Upper lobe of right lung (tissue), 1 donor: Measurements from ENCODE around the gene SLC23A1. TPM values are rescaled to one million over a fixed set of nuclear protein-coding genes. Genes with fewer than 3 reads are reported as not detected.
"Not testable (repeated sequence)": the region's sequence is repeated elsewhere in the genome, so short reads cannot be mapped to it uniquely, and the experiment has no call there.

Experiments used
- ATAC-seq: fragments of 200-7000 bp; cut with Tn5 transposase; one replicate; pipeline ENCODE4 v1.9.1; 2020; ENCODE audit warnings: mild to moderate bottlenecking, moderate library complexity
- DNase-seq: peaks from one replicate; pipeline ENCODE4 v3.0.0-alpha.2; 2020
- H3K27ac ChIP-seq: fragments of 200-600 bp; one replicate; pipeline ENCODE4 v1.8.0; 2022
- H3K27me3 ChIP-seq: fragments of 200-600 bp; one replicate; pipeline ENCODE4 v1.8.0; 2022; ENCODE audit warnings: mild to moderate bottlenecking
- H3K36me3 ChIP-seq: fragments of 200-600 bp; one replicate; pipeline ENCODE4 v1.8.0; 2022
- H3K4me1 ChIP-seq: fragments of 200-600 bp; one replicate; pipeline ENCODE4 v1.8.0; 2022
- H3K4me3 ChIP-seq: fragments of 200-600 bp; one replicate; pipeline ENCODE4 v1.8.0; 2022; ENCODE audit warnings: mild to moderate bottlenecking
- H3K9me3 ChIP-seq: fragments of 200-600 bp; one replicate; pipeline ENCODE4 v1.8.0; 2022
- intact Hi-C: fragments of 100-400 bp; cut with DNase I; formaldehyde crosslinking; loops from one replicate; pipeline ENCODE4 v1.11.0; 2022
- total RNA-seq: library from RNA; stranded (reverse); fragmentation: NEBNext Ultra II Directional; extraction: Animal tissue kit (Norgen Biotek cat#: 25700); gene quantifications from one replicate; pipeline ENCODE4 v1.2.1, GENCODE V29; 2021
- TF ChIP-seq, protein P1 (sequence below): fragments of 200-600 bp; IDR thresholded peaks from one replicate; pipeline ENCODE4 v1.8.0; 2022; ENCODE audit warnings: antibody characterized with exemption
- donor health status: DM: no; HTN: yes; CAD: no; lungs with severe emphysema.

Gene SLC23A1
- total RNA-seq, 1 donor from 2014 or later, result not detected

GRCh38 chr5:139410993-139411828, 28.1 kb upstream of the SLC23A1 start:
- TF ChIP-seq, protein P1, sequence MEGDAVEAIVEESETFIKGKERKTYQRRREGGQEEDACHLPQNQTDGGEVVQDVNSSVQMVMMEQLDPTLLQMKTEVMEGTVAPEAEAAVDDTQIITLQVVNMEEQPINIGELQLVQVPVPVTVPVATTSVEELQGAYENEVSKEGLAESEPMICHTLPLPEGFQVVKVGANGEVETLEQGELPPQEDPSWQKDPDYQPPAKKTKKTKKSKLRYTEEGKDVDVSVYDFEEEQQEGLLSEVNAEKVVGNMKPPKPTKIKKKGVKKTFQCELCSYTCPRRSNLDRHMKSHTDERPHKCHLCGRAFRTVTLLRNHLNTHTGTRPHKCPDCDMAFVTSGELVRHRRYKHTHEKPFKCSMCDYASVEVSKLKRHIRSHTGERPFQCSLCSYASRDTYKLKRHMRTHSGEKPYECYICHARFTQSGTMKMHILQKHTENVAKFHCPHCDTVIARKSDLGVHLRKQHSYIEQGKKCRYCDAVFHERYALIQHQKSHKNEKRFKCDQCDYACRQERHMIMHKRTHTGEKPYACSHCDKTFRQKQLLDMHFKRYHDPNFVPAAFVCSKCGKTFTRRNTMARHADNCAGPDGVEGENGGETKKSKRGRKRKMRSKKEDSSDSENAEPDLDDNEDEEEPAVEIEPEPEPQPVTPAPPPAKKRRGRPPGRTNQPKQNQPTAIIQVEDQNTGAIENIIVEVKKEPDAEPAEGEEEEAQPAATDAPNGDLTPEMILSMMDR, result no peak
- H3K27ac ChIP-seq, result no peak overlapping the region
- ATAC-seq, result no peak

GRCh38 chr5:139410121-139410992, 27.3 kb upstream of the SLC23A1 start:
- ATAC-seq (no peak), DNase-seq (no peak)
- intact Hi-C loops, result no loop called here
- Histone ChIP-seq H3K9me3 (no peaks in the 10 kb centered on the region), H3K4me1 (no peaks in the 10 kb centered on the region), H3K4me3 (no peak overlapping the region), H3K27ac (no peak overlapping the region), H3K27me3 (no peaks in the 10 kb centered on the region), H3K36me3 (no peaks in the 10 kb centered on the region)
- TF ChIP-seq, protein P1, result no peak

More at GRCh38 chr5:139410993-139411828, 28.1 kb upstream of the SLC23A1 start:
- Histone ChIP-seq H3K9me3 (no peaks in the 10 kb centered on the region), H3K4me1 (peaks cover under 1% of the 10 kb centered on the region), H3K27me3 (no peaks in the 10 kb centered on the region), H3K36me3 (no peaks in the 10 kb centered on the region), H3K4me3 (no peak overlapping the region)
- no peak for DNase-seq
- intact Hi-C loops, result no loop called here

GRCh38 chr5:139409116-139409515, 26.0 kb upstream of the SLC23A1 start:
- DNase-seq, intact Hi-C loops: not testable (repeated sequence)

DNA sequence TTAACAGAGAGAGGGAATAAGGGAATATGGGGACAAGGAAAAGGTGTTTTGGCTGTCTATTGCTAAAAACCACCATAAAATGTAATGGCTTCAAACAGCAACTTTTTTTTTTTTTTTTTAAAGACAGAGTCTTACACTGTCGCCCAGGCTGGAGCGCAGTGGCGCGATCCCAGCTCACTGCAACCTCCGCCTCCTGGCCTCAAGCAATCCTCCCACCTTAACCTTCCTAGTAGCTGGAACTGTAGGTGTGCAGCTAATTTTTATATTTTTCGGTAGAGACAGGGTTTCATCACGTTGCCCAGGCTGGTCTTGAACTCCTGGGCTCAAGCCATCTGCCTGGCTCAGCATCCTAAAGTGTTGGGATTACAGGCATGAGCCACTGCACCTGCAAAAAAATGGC, 25.1 kb upstream of the SLC23A1 start:
- no peak for DNase-seq
- Histone ChIP-seq H3K27me3 (no peaks in the 10 kb centered on the region), H3K4me3 (no peak overlapping the region), H3K4me1 (peaks cover 6% of the 10 kb centered on the region), H3K36me3 (no peaks in the 10 kb centered on the region), H3K9me3 (no peaks in the 10 kb centered on the region), H3K27ac (no peak overlapping the region)
- intact Hi-C loops, result no loop called here
- ATAC-seq, result no peak
- TF ChIP-seq, protein P1, result no peak

More at GRCh38 chr5:139409116-139409515, 26.0 kb upstream of the SLC23A1 start:
- H3K27me3 ChIP-seq, ATAC-seq, H3K27ac ChIP-seq, H3K4me1 ChIP-seq, H3K36me3 ChIP-seq, H3K4me3 ChIP-seq, H3K9me3 ChIP-seq: not testable (repeated sequence)

DNA sequence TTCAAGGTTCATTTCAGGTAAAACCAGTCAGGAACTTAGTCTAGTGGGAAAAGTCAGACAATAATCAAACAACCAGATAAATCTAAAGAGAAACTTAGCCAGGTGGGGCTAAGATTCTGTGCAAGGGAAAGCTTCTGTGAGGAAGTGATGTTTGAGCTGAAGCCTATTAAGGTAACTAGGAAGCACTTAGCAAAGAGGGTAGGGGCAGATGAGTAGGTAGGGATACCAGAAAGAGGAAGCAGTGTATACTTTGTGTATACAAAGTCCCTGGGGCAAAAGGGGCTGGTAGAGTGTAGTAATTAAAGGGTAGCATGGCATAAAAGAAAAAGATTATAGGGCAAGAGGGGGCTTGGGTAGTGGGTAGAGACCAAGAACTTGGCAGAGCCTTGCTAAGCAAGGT, 24.4 kb upstream of the SLC23A1 start:
- no peak overlapping the region for H3K27ac ChIP-seq
- DNase-seq (no peak), ATAC-seq (no peak)
- intact Hi-C loops, result no loop called here
- TF ChIP-seq, protein P1, result no peak
- H3K4me3 ChIP-seq, result no peak overlapping the region
- peaks cover 6% of the 10 kb centered on the region for H3K4me1 ChIP-seq
- no peaks in the 10 kb centered on the region for H3K36me3 ChIP-seq
- H3K27me3 ChIP-seq, result no peaks in the 10 kb centered on the region
- no peaks in the 10 kb centered on the region for H3K9me3 ChIP-seq

DNA sequence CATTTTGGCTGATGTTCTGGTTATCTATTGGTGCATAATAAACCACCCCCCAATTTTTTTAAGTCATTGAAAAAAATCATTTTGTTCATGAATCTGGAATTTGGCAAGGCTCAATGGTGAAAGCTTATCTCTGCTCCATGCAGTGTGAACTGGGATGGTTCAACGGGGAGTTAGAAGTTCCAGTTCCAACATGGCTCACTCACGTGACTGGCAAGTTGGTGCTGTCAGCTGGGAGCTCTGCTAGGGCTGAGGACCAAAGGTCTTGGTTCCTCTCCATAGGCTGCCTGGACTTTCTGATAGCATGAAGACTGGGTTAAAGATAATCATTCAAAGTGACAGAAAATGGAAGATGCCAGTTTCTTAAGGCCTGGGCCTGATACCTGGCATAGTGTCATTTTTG, 23.9 kb upstream of the SLC23A1 start:
- Histone ChIP-seq H3K27me3 (no peaks in the 10 kb centered on the region), H3K9me3 (no peaks in the 10 kb centered on the region), H3K4me3 (no peak overlapping the region), H3K4me1 (peaks cover 6% of the 10 kb centered on the region), H3K27ac (no peak overlapping the region), H3K36me3 (no peaks in the 10 kb centered on the region)
- TF ChIP-seq, protein P1, result no peak
- DNase-seq (no peak), ATAC-seq (no peak)
- intact Hi-C loops, result no loop called here
